ENCODE measurements around the gene HNRNPH2. TPM values are rescaled to one million over a fixed set of nuclear protein-coding genes. Genes with fewer than 3 reads are reported as not detected.
A peak's percentile ranks its signal among the peaks of the same experiment; 100 is the strongest.

Gene HNRNPH2
- total RNA-seq, 1 experiment from 2014 or later: 72.9 TPM

DNA sequence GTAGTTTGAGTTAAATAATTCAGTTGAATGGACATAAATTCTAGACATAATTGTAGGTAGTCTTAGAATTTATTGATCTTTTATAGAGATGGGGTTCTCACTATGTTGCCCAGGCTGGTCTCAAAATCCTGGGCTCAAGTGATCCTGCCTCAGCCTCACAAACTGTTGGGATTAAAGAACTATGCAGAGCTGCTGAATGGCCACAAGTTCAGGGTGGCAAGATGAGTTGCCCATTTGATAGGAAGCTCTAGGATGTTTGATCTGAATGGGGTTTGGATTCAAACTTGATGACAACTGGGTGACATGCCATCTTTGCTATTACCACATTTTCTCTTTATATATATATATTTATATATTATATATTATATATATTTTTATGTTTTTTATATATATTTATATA lies 13.7 kb upstream of the HNRNPH2 start:
- ChIA-PET POLR2A (ENCODE audit: unreplicated experiment) (no interaction called here), CTCF (no interaction called here)
- intact Hi-C loops (cut with micrococcal nuclease; ENCODE audit: unreplicated experiment): loop anchor here (5.0 kb wide), 1 partner anchor 47 kb away; the partner anchor contains the start of gene TIMM8A
- peak overlapping the region; percentile 32; the same call in 1 of the 2 replicates for H3K27ac ChIP-seq
- H3K9me3 ChIP-seq (ENCODE audit: insufficient read depth, low read depth): no peaks in the 10 kb centered on the region
- BruUV-seq (replicated peaks): no TSS peak
- H4K20me1 ChIP-seq (ENCODE audit: insufficient read depth): peaks cover 14% of the 10 kb centered on the region; the same call in 1 of the 2 replicates
- H3K9me2 ChIP-seq (ENCODE audit: insufficient read depth): no peaks in the 10 kb centered on the region
- H3K4me3 ChIP-seq: no peak overlapping the region
- H3K4me1 ChIP-seq (replicated peaks; ENCODE audit: insufficient read depth): peaks cover 21% of the 10 kb centered on the region
- peaks cover 78% of the 10 kb centered on the region for H3F3A ChIP-seq (ENCODE audit: insufficient read depth, low read depth)
- H3K4me2 ChIP-seq: no peak overlapping the region
- TF ChIP-seq, protein P1, sequence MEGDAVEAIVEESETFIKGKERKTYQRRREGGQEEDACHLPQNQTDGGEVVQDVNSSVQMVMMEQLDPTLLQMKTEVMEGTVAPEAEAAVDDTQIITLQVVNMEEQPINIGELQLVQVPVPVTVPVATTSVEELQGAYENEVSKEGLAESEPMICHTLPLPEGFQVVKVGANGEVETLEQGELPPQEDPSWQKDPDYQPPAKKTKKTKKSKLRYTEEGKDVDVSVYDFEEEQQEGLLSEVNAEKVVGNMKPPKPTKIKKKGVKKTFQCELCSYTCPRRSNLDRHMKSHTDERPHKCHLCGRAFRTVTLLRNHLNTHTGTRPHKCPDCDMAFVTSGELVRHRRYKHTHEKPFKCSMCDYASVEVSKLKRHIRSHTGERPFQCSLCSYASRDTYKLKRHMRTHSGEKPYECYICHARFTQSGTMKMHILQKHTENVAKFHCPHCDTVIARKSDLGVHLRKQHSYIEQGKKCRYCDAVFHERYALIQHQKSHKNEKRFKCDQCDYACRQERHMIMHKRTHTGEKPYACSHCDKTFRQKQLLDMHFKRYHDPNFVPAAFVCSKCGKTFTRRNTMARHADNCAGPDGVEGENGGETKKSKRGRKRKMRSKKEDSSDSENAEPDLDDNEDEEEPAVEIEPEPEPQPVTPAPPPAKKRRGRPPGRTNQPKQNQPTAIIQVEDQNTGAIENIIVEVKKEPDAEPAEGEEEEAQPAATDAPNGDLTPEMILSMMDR (conservative IDR thresholded peaks at IDR 0.05): no peak
- no peak for TF ChIP-seq EZH2 (IDR thresholded peaks at IDR 0.05; ENCODE audit: low read depth)
- DNase-seq: no peak
- H3K27me3 ChIP-seq (ENCODE audit: insufficient read depth, low read depth): no peaks in the 10 kb centered on the region
- no peak overlapping the region for H2AFZ ChIP-seq
- peaks cover 30% of the 10 kb centered on the region for H3K79me2 ChIP-seq (ENCODE audit: low read depth)
- H3K36me3 ChIP-seq (ENCODE audit: low read depth): peaks cover 25% of the 10 kb centered on the region

DNA sequence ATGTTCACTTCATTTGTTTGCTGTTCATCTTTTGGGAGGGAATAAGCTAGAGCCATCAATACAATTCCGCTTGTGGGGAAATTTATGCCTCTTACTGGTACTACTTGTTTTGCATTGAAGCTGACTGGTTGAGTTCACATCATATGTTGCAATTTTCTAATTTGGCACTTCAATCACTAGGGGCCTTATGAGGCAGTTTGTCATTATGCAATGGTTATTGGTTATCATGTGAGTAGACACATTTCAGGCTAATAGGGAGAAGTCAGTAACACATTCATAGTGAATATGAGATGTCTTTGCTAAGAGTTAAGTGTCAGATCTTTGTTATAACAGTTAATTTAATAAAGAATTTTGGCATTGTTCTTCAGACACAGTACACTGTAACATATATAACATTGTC lies 12.2 kb upstream of the HNRNPH2 start:
- no peak overlapping the region for H3K4me2 ChIP-seq
- H3K27me3 ChIP-seq (ENCODE audit: insufficient read depth, low read depth): no peaks in the 10 kb centered on the region
- H4K20me1 ChIP-seq (ENCODE audit: insufficient read depth): peaks cover 14% of the 10 kb centered on the region; the same call in 1 of the 2 replicates
- H3F3A ChIP-seq (ENCODE audit: insufficient read depth, low read depth): peaks cover 79% of the 10 kb centered on the region
- intact Hi-C loops (cut with micrococcal nuclease; ENCODE audit: unreplicated experiment): no loop called here
- peaks cover 17% of the 10 kb centered on the region for H3K4me1 ChIP-seq (replicated peaks; ENCODE audit: insufficient read depth)
- BruUV-seq (replicated peaks): no TSS peak
- H3K27ac ChIP-seq: no peak overlapping the region
- no peaks in the 10 kb centered on the region for H3K9me2 ChIP-seq (ENCODE audit: insufficient read depth)
- no peak overlapping the region for H2AFZ ChIP-seq
- H3K36me3 ChIP-seq (ENCODE audit: low read depth): peaks cover 25% of the 10 kb centered on the region
- H3K9me3 ChIP-seq (ENCODE audit: insufficient read depth, low read depth): no peaks in the 10 kb centered on the region
- ChIA-PET POLR2A (ENCODE audit: unreplicated experiment) (interaction anchor here (0.7 kb wide), 1 partner anchor 14 kb away, joined by 3 read pairs; no protein-coding TSS in a partner anchor), CTCF (no interaction called here)
- H3K79me2 ChIP-seq (ENCODE audit: low read depth): peaks cover 30% of the 10 kb centered on the region
- H3K4me3 ChIP-seq: no peak overlapping the region
- DNase-seq: no peak
- TF ChIP-seq, protein P1 (conservative IDR thresholded peaks at IDR 0.05): no peak
- TF ChIP-seq EZH2 (IDR thresholded peaks at IDR 0.05; ENCODE audit: low read depth): no peak

DNA sequence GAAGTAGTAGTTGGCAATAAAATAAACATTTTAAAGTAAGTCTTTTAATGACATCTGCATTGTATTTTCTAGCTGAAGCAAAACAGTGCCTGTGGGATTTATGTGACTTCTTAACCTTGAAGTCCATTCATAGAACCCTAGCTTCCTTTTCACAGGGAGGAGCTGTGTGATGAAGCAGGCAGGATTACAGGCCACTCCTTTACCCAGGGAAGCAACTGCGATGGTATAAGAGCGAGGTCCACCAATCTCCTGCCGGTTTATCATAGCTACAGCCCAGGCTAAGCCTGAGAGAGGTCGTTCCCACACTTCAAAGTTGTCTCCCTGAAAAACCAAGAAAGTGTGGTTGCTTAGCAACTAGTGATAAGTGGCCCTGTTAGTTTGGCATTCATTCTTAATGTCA lies 10.2 kb upstream of the HNRNPH2 start:
- Histone ChIP-seq H4K20me1 (ENCODE audit: insufficient read depth) (peaks cover 14% of the 10 kb centered on the region; the same call in 1 of the 2 replicates), H3K79me2 (ENCODE audit: low read depth) (peaks cover 11% of the 10 kb centered on the region; the same call in 1 of the 2 replicates), H3K4me3 (no peak overlapping the region), H3K4me1 (replicated peaks; ENCODE audit: insufficient read depth) (peaks cover 8% of the 10 kb centered on the region), H3K4me2 (no peak overlapping the region), H3K9me3 (ENCODE audit: insufficient read depth, low read depth) (no peaks in the 10 kb centered on the region), H3K27ac (peak overlapping the region; percentile 19; the same call in 1 of the 2 replicates), H3K27me3 (ENCODE audit: insufficient read depth, low read depth) (no peaks in the 10 kb centered on the region), H3K9me2 (ENCODE audit: insufficient read depth) (no peaks in the 10 kb centered on the region), H2AFZ (no peak overlapping the region), H3F3A (ENCODE audit: insufficient read depth, low read depth) (peaks cover 64% of the 10 kb centered on the region), H3K36me3 (ENCODE audit: low read depth) (peaks cover 9% of the 10 kb centered on the region; the same call in 1 of the 2 replicates)
- ChIA-PET POLR2A (ENCODE audit: unreplicated experiment) (interaction anchor here (0.6 kb wide), 1 partner anchor 552 kb away, joined by 3 read pairs; no protein-coding TSS in a partner anchor), CTCF (no interaction called here)
- intact Hi-C loops (cut with micrococcal nuclease; ENCODE audit: unreplicated experiment): no loop called here
- DNase-seq: no peak
- no peak for TF ChIP-seq EZH2 (IDR thresholded peaks at IDR 0.05; ENCODE audit: low read depth)
- TF ChIP-seq, protein P1 (conservative IDR thresholded peaks at IDR 0.05): no peak
- BruUV-seq (replicated peaks): no TSS peak

All from PC-9 (cell line).